ENCODE measurements around the gene MIA. TPM values are rescaled to one million over a fixed set of nuclear protein-coding genes. Genes with fewer than 3 reads are reported as not detected.
"Not testable (repeated sequence)": the region's sequence is repeated elsewhere in the genome, so short reads cannot be mapped to it uniquely, and the experiment has no call there.

MIA gene
- total RNA-seq, 1 experiment from 2014 or later = 49.3 TPM

DNA sequence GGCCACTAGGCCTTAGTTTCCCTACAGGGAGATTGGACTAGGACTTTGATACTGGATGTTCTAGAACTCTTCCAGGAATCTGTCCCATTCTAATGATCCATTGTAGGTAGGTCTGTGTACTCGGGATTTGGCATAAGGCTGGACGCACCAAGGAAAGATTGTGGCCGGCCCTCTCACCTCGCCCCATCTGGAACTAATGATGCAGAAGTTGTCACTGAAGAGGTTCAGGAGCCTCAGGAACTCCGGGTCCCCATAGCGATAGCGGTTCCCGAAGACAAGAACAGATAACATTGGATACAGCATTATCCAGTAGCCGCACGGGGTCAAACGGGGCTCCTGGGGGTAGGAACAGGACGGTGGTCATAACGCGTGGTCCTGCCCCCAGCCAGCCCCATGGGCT, 34.8 kb downstream of the MIA start:
- CTCF ChIA-PET = no interaction called here
- no TSS peak for BruUV-seq (replicated peaks)

DNA sequence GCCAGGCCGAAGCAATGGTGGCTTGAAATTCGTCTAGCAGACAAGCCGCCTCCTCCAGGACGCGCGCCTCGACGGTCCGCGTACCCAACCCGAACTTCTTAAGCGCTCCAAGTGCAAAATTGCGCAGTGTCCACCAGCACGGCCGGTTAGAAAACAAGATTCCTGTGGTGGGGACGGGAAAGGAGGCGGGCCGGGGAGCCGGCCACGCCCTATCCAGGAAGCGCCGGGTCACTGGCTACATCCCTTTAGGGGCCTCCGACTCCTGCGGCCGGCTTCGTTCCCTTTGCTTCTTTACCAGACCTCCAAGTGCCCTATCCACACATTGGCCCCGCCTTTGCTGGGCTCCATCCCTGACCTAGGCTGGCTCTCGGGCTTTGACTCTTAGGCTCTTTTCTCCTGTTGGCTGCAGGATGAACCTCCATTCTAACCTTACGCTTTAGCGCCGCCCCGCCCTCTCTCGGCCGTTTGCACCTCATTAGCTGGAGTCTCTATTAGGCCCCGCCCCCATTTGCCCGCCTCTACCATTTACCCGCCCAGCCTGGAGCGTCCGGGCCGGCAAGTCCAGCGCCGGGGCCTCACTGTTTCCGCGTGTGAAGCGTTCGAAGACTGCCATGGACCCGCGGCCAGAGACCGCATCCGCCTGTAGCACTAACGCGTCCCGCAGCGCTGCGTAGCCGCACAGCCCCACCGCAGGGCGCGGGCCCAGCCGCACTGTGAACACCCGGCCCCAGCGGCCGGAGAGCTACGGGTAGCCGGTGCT, 35.5 kb downstream of the MIA start:
- Mint-ChIP-seq H3K27ac (ENCODE audit: unreplicated experiment) (peak overlapping the region; percentile 53), H3K27me3 (ENCODE audit: unreplicated experiment) (peaks cover 27% of the 10 kb centered on the region), H3K4me1 (ENCODE audit: low read depth, unreplicated experiment) (peaks cover 44% of the 10 kb centered on the region), H3K36me3 (ENCODE audit: insufficient read depth, unreplicated experiment) (peaks cover 75% of the 10 kb centered on the region), H3K4me3 (ENCODE audit: low read depth, unreplicated experiment) (peak overlapping the region; percentile 73)
- BruUV-seq (replicated peaks); CTCF ChIA-PET; H3K9me3 Mint-ChIP-seq (ENCODE audit: low read depth, unreplicated experiment); intact Hi-C loops (cut with micrococcal nuclease; ENCODE audit: unreplicated experiment): not testable (repeated sequence)
- DNase-seq = peak; percentile 72

More for the DNA sequence above, 34.8 kb downstream of the MIA start:
- H3K36me3 Mint-ChIP-seq (ENCODE audit: insufficient read depth, unreplicated experiment) = peaks cover 82% of the 10 kb centered on the region
- no peaks in the 10 kb centered on the region for H3K9me3 Mint-ChIP-seq (ENCODE audit: low read depth, unreplicated experiment)
- H3K27me3 Mint-ChIP-seq (ENCODE audit: unreplicated experiment) = peaks cover 21% of the 10 kb centered on the region
- H3K4me1 Mint-ChIP-seq (ENCODE audit: low read depth, unreplicated experiment) = peaks cover 51% of the 10 kb centered on the region
- peak overlapping the region; percentile 73 for H3K4me3 Mint-ChIP-seq (ENCODE audit: low read depth, unreplicated experiment)
- no peak for DNase-seq
- TF ChIP-seq, protein P1, sequence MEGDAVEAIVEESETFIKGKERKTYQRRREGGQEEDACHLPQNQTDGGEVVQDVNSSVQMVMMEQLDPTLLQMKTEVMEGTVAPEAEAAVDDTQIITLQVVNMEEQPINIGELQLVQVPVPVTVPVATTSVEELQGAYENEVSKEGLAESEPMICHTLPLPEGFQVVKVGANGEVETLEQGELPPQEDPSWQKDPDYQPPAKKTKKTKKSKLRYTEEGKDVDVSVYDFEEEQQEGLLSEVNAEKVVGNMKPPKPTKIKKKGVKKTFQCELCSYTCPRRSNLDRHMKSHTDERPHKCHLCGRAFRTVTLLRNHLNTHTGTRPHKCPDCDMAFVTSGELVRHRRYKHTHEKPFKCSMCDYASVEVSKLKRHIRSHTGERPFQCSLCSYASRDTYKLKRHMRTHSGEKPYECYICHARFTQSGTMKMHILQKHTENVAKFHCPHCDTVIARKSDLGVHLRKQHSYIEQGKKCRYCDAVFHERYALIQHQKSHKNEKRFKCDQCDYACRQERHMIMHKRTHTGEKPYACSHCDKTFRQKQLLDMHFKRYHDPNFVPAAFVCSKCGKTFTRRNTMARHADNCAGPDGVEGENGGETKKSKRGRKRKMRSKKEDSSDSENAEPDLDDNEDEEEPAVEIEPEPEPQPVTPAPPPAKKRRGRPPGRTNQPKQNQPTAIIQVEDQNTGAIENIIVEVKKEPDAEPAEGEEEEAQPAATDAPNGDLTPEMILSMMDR (IDR thresholded peaks at IDR 0.05; ENCODE audit: unreplicated experiment) = no peak
- peak overlapping the region; percentile 53 for H3K27ac Mint-ChIP-seq (ENCODE audit: unreplicated experiment)
- intact Hi-C loops (cut with micrococcal nuclease; ENCODE audit: unreplicated experiment) = no loop called here

DNA sequence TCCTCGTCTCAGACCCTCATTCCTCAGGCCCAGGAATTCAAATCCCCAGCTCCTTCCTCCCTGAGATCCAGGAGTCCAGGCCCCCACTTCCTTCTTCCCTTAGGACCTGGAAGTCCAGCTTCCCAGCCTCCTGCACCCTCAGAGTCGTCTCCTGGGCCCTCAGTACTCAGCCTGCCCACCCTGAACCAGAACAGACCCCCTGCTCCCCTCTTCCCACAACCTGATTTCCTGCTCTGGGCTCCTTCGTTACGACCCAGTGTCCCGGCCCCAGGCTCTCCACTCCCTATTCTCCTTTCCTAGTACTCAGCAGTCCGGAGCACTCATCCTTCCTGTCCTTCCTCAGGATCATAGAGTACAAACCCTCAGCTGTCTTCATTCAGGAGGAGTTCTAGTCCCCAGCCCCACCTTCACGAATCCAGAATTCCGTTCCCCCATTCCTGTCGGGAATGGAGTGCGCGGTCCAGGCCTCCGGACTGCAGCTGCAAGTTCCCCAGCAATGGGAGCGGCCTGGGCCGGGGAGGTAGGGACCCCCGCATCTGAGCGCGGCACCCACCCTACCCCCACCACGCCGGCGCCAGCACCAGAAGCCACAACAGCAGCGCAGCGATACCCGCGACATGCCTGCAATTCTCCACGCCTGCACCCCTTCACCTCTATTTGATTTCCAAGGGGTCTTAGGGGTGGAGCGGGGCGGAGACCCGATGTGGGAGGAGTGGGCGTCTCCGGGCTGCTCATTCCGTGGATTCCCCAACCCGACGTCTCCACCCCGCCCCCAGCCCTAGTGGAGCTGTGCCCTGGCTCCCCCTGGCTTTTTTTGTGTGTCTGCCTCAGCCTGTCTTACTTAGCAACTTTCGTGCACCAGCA, 36.4 kb downstream of the MIA start:
- peak overlapping the region; percentile 68 for H3K27ac Mint-ChIP-seq (ENCODE audit: unreplicated experiment)
- no TSS peak for BruUV-seq (replicated peaks)
- peak overlapping the region; percentile 73 for H3K4me3 Mint-ChIP-seq (ENCODE audit: low read depth, unreplicated experiment)
- peaks cover 35% of the 10 kb centered on the region for H3K4me1 Mint-ChIP-seq (ENCODE audit: low read depth, unreplicated experiment)
- intact Hi-C loops (cut with micrococcal nuclease; ENCODE audit: unreplicated experiment) = no loop called here
- peaks cover 36% of the 10 kb centered on the region for H3K27me3 Mint-ChIP-seq (ENCODE audit: unreplicated experiment)
- CTCF ChIA-PET = no interaction called here
- H3K36me3 Mint-ChIP-seq (ENCODE audit: insufficient read depth, unreplicated experiment) = peaks cover 66% of the 10 kb centered on the region
- no peaks in the 10 kb centered on the region for H3K9me3 Mint-ChIP-seq (ENCODE audit: low read depth, unreplicated experiment)
- DNase-seq = no peak
- TF ChIP-seq, protein P1 (IDR thresholded peaks at IDR 0.05; ENCODE audit: unreplicated experiment) = no peak

DNA sequence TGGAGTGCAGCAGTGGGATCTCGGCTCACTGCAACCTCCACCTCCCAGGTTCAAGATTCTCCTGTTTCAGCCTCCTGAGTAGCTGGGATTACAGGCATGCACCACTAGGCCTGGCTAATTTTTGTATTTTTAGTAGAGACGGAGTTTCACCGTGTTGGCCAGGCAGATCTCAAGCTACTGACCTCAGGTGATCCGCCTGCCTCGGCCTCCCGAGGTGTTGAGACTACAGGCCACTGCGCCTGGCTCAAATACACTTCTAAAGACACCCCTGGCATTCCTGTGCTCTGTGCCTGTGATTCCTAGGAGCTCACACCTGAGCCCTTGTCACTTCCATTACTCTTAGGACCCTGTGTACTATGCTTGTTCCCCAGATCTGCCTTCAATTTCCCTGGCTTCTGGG, 37.2 kb downstream of the MIA start:
- DNase-seq; BruUV-seq (replicated peaks); H3K9me3 Mint-ChIP-seq (ENCODE audit: low read depth, unreplicated experiment); H3K4me3 Mint-ChIP-seq (ENCODE audit: low read depth, unreplicated experiment); CTCF ChIA-PET; intact Hi-C loops (cut with micrococcal nuclease; ENCODE audit: unreplicated experiment): not testable (repeated sequence)
- peaks cover 65% of the 10 kb centered on the region for H3K36me3 Mint-ChIP-seq (ENCODE audit: insufficient read depth, unreplicated experiment)
- peaks cover 28% of the 10 kb centered on the region for H3K4me1 Mint-ChIP-seq (ENCODE audit: low read depth, unreplicated experiment)
- peaks cover 36% of the 10 kb centered on the region for H3K27me3 Mint-ChIP-seq (ENCODE audit: unreplicated experiment)
- H3K27ac Mint-ChIP-seq (ENCODE audit: unreplicated experiment) = peak overlapping the region; percentile 68

DNA sequence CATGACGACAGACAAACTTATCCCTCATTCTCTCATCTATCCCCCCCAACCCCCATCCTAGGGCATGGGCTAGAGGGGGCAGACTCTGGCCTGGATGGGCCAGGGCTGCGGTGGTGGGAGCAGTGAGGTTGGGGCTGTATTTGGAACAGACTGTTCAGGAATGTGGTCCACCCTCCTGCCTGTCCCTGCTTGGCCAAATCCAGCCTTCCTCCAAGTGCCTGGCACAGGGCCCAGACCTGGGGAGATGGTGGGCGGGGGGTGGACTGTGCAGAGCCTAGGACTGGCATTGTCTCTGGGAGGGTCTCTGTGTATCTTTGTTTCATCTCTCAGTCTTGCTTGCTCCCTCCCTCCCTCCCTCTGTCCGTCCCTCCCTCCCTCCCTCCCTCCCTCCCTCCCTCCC, 37.9 kb downstream of the MIA start:
- H3K27me3 Mint-ChIP-seq (ENCODE audit: unreplicated experiment) = peaks cover 36% of the 10 kb centered on the region
- no peak for DNase-seq
- no TSS peak for BruUV-seq (replicated peaks)
- intact Hi-C loops (cut with micrococcal nuclease; ENCODE audit: unreplicated experiment) = no loop called here
- peak overlapping the region; percentile 6 for H3K4me3 Mint-ChIP-seq (ENCODE audit: low read depth, unreplicated experiment)
- H3K27ac Mint-ChIP-seq (ENCODE audit: unreplicated experiment) = peak overlapping the region; percentile 68
- TF ChIP-seq, protein P1 (IDR thresholded peaks at IDR 0.05; ENCODE audit: unreplicated experiment) = no peak
- H3K9me3 Mint-ChIP-seq (ENCODE audit: low read depth, unreplicated experiment) = no peaks in the 10 kb centered on the region
- CTCF ChIA-PET = interaction anchor here (0.5 kb wide), 1 partner anchor 160 kb away, joined by 3 read pairs; no protein-coding TSS in a partner anchor
- H3K4me1 Mint-ChIP-seq (ENCODE audit: low read depth, unreplicated experiment) = peaks cover 28% of the 10 kb centered on the region
- H3K36me3 Mint-ChIP-seq (ENCODE audit: insufficient read depth, unreplicated experiment) = peaks cover 63% of the 10 kb centered on the region

All from Calu3 (cell line).